GM18858 (cell line): ENCODE measurements around the gene CAMK4.

Experiments used
- ATAC-seq: cut with Tn5 transposase; IDR thresholded peaks from one replicate; pipeline ENCODE4 v1.9.1; 2021; ENCODE audit not compliant: unreplicated experiment

Gene CAMK4

DNA sequence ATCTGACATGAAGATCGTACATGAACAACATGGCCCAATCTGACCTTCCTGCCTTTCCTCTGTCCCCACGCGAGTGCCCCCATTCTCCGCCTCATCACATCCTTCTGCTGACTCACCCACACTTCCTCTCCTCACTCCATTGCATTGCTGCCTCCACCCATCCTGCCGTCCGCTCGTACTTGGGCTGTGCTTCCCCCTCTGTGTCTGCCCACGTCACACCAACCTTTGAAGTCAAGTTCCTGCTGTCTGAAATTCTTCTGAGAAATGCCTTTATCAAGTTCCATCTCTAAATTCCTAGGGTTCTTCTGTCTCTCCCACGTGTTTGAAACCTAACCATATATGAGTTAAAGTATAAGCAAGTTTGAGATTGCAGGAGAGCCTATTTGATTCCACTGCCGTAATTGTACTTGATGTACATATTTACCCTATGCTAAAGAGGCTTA is 306.1 kb downstream of the CAMK4 start:
- ATAC-seq = peak; percentile 96

DNA sequence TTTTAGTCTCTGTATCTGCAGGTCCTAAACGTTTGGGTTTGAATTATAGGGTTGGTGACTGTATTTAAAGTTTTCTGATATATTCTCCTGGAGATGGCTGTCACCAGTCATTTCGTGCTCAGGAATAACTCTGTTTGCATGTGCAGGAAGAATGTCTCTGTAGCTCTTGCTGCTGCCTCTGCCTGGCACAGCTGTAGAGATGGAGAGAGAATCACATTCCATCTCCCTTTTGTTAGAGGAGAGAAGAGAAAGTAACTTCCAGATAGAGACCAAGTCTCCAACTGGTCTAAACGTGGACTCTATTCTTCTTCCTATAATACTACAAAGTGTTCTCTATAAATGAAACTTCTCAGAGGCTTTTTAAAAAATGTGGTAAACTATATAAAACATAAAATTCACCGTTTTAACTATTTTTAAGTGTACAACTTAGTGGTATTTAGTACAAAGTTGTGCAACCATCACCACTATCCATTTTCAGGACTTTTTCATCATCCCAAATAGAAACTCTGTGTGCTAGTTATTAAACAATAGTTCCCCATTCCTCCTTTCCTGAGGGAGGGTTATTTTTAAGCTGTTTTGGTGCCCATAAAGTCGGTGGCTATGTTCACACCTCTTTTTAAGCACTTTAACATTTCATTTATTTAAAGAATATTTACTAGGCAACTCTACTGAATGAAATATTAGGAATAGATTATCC is 308.9 kb downstream of the CAMK4 start:
- no peak for ATAC-seq

DNA sequence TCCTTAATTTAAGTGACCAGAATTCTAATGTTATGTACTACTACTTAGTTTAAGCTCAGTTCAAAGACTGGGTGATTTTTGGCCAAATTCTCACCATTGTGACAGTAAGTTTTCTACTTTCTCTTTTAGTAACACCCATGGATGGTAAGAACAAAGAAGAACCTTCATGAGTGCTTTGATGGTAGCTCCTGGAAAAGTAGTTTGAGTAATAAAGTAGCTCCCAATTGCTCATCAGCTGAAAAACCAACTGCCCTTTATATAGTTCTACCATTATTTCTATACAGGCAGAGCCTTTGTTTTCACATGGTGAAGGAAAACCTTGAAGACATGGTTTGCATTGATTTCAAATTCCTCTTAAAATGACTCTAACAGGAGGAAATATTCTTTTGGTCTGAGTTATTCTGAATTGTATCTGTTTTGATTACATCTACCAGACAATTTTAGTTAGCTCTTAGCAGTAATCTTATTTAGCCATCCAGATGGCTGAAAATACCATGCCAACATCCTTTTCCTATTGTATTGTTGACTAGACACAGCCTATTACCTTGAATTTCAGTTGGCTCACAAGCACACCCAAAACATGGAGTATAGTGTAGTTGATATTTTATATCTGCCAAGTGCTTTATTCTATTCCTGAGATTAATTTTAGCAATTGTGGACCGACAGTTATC is 311.8 kb downstream of the CAMK4 start:
- no peak for ATAC-seq

DNA sequence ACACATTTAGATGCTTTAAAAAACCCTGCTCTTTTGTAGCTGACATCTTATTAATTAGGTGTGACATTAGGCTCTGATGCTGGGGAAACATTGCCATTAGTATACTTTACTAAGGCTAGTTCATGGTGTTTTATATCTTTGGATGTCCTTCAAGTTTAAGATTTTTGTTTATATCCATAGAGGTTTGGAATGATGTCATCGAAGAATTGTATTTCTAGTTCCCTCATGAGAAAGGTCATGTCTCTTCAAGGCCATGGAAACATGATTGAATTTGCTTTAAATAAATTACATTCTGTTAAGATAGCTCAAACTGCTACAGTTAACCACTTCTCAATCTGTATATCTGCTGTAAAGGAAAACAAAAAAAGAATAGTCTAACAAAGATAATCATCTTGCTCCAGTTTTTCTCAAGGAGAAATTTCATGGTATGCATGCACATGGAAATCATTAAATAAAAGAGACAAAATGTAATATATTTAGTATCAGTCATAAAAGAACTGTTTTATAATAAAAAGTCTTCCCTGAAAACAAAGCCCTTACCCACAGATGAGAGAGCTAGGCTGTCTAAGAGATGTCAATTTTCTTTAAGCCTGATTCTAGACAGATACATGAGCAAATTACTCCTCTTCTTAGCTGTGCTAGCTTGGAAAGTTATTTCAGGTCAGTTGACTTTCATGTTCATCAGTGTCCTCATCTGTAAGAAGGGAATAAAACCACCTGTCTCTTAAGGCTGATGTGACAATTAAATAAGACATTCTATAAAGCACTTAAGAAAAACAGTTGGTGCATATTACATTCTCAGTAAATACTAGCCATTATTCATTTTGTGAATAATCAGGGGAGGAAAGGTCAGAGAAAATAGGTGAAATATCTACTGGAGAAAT is 313.2 kb downstream of the CAMK4 start:
- ATAC-seq = no peak
